NCI-H2107 treated with DMSO at 0.1 percent for 48 hours (cell line): Measurements from ENCODE around the gene KEAP1.

Source experiments
- DNase-seq: peaks from one replicate; lab custom pipeline; 2025; ENCODE audit not compliant: unreplicated experiment; lab: John Stamatoyannopoulos, UW

Gene KEAP1

DNA sequence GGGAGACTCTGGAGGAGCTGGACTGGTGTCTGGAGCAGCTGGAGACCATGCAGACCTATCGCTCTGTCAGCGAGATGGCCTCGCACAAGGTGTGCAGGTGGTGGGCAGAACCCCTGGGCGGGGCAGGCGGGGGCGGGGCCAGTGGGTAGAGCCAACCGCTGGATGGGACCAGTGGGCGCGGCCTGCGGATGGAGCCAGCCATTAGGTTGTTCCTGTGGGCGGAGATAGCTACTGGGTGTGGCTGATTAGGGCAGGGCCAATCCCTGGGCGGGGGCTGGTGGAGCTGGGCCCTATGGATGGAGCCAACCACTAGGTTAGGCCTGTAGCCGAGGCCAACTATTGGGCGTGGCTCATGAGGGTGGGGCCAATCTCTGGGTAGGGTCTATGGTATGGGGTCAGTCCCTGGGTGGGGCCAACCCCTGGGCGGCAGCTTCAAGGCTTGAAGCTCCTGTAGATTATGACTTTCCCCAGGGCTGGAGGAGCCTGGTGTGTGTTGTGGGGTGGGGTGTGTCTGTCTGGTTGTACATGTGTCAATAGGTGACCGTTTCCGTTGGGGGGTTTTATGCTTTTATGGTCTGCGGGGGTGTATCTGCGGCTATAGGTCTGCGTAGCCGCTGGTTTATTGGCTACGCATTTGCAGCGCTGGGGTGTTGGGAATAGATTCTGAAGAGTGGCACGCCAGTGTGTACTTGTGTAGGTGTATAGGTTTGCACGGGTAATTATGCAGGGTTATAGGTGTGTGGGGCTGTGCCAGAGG is 52.1 kb downstream of the KEAP1 start:
- no peak for DNase-seq

DNA sequence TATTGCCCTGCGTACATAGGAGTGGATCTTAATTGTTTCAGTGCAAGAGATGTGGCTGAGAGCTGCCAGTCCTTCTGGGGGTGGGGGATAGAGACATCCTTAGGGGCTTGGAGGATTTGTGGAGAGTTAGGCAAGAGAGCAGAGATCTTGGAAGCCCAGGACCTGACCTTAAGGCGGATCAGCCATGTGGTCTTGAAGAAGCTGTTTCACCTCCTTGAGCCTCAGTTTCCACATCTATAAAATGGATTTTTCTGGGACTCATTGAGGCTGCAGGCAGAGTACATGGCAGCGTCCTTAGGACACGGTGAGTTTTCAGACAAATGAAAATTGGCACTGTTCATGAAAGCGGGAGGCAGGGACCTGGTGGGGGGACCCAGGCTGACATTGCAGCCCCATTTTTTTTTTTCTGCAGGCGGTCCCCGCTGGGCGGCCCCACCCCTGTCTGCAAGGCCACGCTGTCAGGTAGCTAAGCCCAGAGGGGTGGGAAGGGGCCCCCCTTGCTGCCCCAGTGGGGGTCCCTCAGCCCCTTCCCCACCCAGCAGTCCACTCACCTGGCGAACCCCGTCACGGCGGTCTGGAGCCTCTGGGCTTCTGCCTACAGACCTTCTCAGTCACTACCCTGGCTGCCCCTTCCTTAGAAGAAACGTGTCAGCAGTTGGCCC is 52.8 kb downstream of the KEAP1 start:
- no peak for DNase-seq

DNA sequence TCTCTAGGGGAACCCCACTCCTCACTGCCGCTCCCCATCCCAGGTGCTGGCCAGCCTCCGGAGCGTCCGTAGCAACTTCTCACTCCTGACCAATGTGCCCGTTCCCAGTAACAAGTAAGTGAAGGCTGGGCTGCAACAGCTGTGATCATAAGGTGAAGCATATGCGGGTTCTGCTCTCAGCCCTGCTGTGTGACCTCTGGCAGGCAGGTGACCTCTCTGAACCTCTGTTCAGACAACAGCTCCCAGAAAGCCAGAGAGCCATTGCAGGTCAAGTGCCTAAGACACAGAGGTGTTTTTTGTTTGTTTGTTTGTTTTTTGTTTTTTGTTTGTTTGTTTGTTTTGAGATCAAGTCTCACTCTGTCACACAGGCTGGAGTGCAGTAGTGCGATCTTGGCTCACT is 54.1 kb downstream of the KEAP1 start:
- DNase-seq, result no peak

DNA sequence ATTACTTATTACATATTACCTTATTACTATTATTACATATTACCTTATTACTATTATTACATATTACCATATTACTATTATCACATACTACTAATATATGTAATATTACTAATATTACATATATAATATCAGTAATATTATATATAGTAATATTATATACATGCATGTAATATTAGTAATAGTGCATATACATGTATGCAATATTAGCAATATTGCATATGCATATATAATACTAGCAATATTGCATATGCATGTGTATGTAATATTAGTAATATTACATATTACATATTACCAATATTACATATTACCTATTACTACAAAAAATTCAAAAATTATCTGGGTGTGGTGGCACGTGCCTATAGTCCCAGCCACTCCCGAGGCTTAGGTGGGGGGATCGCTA is 60.5 kb downstream of the KEAP1 start:
- DNase-seq, result no peak

DNA sequence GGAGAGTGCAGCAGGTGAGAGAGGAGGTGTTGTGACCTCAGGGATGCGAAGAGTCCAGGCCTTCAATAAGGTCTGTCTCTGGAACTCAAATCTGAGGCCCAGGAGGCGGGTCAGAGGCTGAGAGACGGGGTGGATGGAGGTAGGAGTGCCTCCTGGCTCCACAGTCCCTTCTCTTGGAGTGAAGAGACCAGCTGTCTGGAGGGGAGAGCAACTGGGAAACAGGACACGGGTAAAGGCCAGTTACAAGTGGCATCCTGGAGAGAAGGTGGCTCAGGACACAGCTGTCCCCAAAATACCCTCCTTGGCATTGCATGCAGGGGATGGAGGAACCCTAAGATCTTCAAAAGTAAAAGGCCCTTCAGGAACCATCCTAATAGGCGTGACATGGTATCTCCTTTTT is 63.6 kb downstream of the KEAP1 start:
- DNase-seq, result no peak
